K562 (cell line): ENCODE data around the gene SCG5.

Experiments used
- CTCF ChIP-seq, 3 experiments: IDR thresholded peaks in 2 of 3; conservative IDR thresholded peaks in 1 of 3; 2 replicates each; pipeline ENCODE4 v1.5.1; 2011 to 2012; ENCODE audit warnings: low read length in 3 of 3, mild to moderate bottlenecking in 3 of 3, control low read depth in 2 of 3, improper control_type of control experiment in 1 of 3, inconsistent platforms in 1 of 3, low read depth in 1 of 3, mixed read lengths in 1 of 3, moderate library complexity in 1 of 3; ENCODE audit not compliant: insufficient read depth in 2 of 3
- EGR1 ChIP-seq: fragments of 450-650 bp; conservative IDR thresholded peaks from 2 replicates; pipeline ENCODE4 v1.6.1; 2017; ENCODE audit warnings: mild to moderate bottlenecking
- FOXJ2 ChIP-seq: fragments of 200-800 bp; sonication (Bioruptor generic); IDR thresholded peaks from 2 replicates; pipeline ENCODE4 v1.6.1; 2016; ENCODE audit warnings: missing genetic modification characterization, missing compliant biosample characterization
- JUN ChIP-seq, 2 experiments: sonication (generic) in 1 of 2; formaldehyde crosslinking in 1 of 2; IDR thresholded peaks; 2 replicates each; pipeline versions ENCODE4 v1.6.1 to v1.8.0; 2012 to 2022; ENCODE audit warnings: borderline replicate concordance in 2 of 2, mild to moderate bottlenecking in 2 of 2, improper control_type of control experiment in 1 of 2, low read depth in 1 of 2, low read length in 1 of 2, missing genetic modification reagents in 1 of 2
- MCM3 ChIP-seq: fragments of 450-650 bp; IDR thresholded peaks from 2 replicates; pipeline ENCODE4 v1.6.1; 2016
- RAD21 ChIP-seq, 2 experiments: fragments of 250-450 bp in 1 of 2; fragments of 450-650 bp in 1 of 2; sonication (Bioruptor Pico) in 1 of 2; formaldehyde crosslinking in 1 of 2; IDR thresholded peaks in 1 of 2; conservative IDR thresholded peaks in 1 of 2; 2 replicates each; pipeline versions ENCODE4 v1.4.0 to v1.8.0; 2020 to 2022; ENCODE audit warnings: mild to moderate bottlenecking in 2 of 2, moderate library complexity in 1 of 2
- SP1 ChIP-seq: sonication (generic); formaldehyde crosslinking; IDR thresholded peaks from 2 replicates; pipeline ENCODE4 v1.8.1; 2022; ENCODE audit warnings: mild to moderate bottlenecking, missing genetic modification reagents
- ZNF146 ChIP-seq: IDR thresholded peaks from one replicate; pipeline ENCODE4 v1.6.1; 2018; ENCODE audit warnings: missing compliant biosample characterization; ENCODE audit not compliant: unreplicated experiment
- ZNF318 ChIP-seq, 2 experiments: fragments of 450-650 bp; IDR thresholded peaks; 2 replicates each; pipeline ENCODE4 v1.6.1; 2016; ENCODE audit warnings: mild to moderate bottlenecking in 2 of 2, borderline replicate concordance in 1 of 2, low read depth in 1 of 2, moderate library complexity in 1 of 2
- TF ChIP-seq, protein P1 (sequence below): sonication (generic); formaldehyde crosslinking; IDR thresholded peaks from 2 replicates; pipeline ENCODE4 v1.8.1; 2023; ENCODE audit warnings: mild to moderate bottlenecking, missing genetic modification reagents, moderate library complexity

GRCh38 chr15:32694222-32694983 lies 52.9 kb downstream of the SCG5 start:
- TF ChIP-seq CTCF (IDR thresholded peaks at IDR 0.05 in 2 of 3, conservative IDR thresholded peaks at IDR 0.05 in 1 of 3; ENCODE audit: insufficient read depth in 2 of 3, low read depth in 1 of 3, low read length in 3 of 3) = no peak
- no peak for TF ChIP-seq EGR1
- TF ChIP-seq SP1 (CRISPR knock-in tag) = no peak
- TF ChIP-seq MCM3 = no peak
- TF ChIP-seq FOXJ2 (tag) = no peak
- TF ChIP-seq ZNF318 (IDR thresholded peaks at IDR 0.05; ENCODE audit: borderline replicate concordance in 1 of 2, low read depth in 1 of 2) = no peak
- no peak for TF ChIP-seq ZNF146 (CRISPR knock-in tag)
- no peak for TF ChIP-seq RAD21 (CRISPR knock-in tag; conservative IDR thresholded peaks at IDR 0.05 in 1 of 2, IDR thresholded peaks at IDR 0.05 in 1 of 2)
- TF ChIP-seq JUN (IDR thresholded peaks at IDR 0.05; ENCODE audit: borderline replicate concordance, low read depth, low read length) = no peak
- no peak for TF ChIP-seq JUN (CRISPR knock-in tag; IDR thresholded peaks at IDR 0.05; ENCODE audit: borderline replicate concordance)
- TF ChIP-seq, protein P1, sequence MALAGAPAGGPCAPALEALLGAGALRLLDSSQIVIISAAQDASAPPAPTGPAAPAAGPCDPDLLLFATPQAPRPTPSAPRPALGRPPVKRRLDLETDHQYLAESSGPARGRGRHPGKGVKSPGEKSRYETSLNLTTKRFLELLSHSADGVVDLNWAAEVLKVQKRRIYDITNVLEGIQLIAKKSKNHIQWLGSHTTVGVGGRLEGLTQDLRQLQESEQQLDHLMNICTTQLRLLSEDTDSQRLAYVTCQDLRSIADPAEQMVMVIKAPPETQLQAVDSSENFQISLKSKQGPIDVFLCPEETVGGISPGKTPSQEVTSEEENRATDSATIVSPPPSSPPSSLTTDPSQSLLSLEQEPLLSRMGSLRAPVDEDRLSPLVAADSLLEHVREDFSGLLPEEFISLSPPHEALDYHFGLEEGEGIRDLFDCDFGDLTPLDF (CRISPR knock-in tag) = no peak
